Mesendoderm (in vitro differentiated cells): Measurements from ENCODE around the gene RPS19BP1.

Source experiments
- DNase-seq: peaks from one replicate; pipeline ENCODE4 v3.0.0; 2013
- H2AK5ac ChIP-seq: 2 replicates; pipeline ENCODE4 v1.6.1; 2013; ENCODE audit warnings: low read length, inconsistent platforms
- H2BK120ac ChIP-seq: 2 replicates; pipeline ENCODE4 v1.6.1; 2013; ENCODE audit warnings: low read depth, mild to moderate bottlenecking, low read length, moderate library complexity, mixed read lengths
- H2BK15ac ChIP-seq: replicated peaks from 2 replicates; pipeline ENCODE4 v1.6.1; 2013; ENCODE audit warnings: low read depth, mild to moderate bottlenecking, moderate library complexity
- H2BK5ac ChIP-seq: 2 replicates; pipeline ENCODE4 v1.6.1; 2013; ENCODE audit warnings: low read length, inconsistent platforms
- H3K18ac ChIP-seq: 2 replicates; pipeline ENCODE4 v1.6.1; 2013; ENCODE audit warnings: mild to moderate bottlenecking, low read length, mixed read lengths
- H3K23ac ChIP-seq: one replicate; pipeline ENCODE4 v1.6.1; 2013; ENCODE audit warnings: low read length
- H3K27ac ChIP-seq: 2 replicates; pipeline ENCODE4 v1.5.1; 2013; ENCODE audit warnings: low read depth, mild to moderate bottlenecking, inconsistent platforms, low read length, moderate library complexity
- H3K27me3 ChIP-seq: 2 replicates; pipeline ENCODE4 v1.6.1; 2013; ENCODE audit warnings: low read length, control low read depth, mild to moderate bottlenecking, inconsistent platforms; ENCODE audit not compliant: insufficient read depth, poor library complexity
- H3K36me3 ChIP-seq: 2 replicates; pipeline ENCODE4 v1.6.1; 2013; ENCODE audit warnings: low read length, inconsistent platforms; ENCODE audit not compliant: control insufficient read depth, insufficient read depth
- H3K4ac ChIP-seq: one replicate; pipeline ENCODE4 v1.6.1; 2013; ENCODE audit warnings: low read depth, mild to moderate bottlenecking, low read length, moderate library complexity
- H3K4me1 ChIP-seq: 2 replicates; pipeline ENCODE4 v1.6.1; 2013; ENCODE audit warnings: low read depth, low read length, inconsistent platforms; ENCODE audit not compliant: control insufficient read depth
- H3K4me2 ChIP-seq: 2 replicates; pipeline ENCODE4 v1.6.1; 2013; ENCODE audit warnings: low read length
- H3K4me3 ChIP-seq: 2 replicates; pipeline ENCODE4 v1.5.1; 2013; ENCODE audit warnings: mild to moderate bottlenecking, low read length
- H3K56ac ChIP-seq: one replicate; pipeline ENCODE4 v1.6.1; 2013; ENCODE audit warnings: low read length
- H3K79me1 ChIP-seq: 2 replicates; pipeline ENCODE4 v1.6.1; 2013; ENCODE audit warnings: low read length, inconsistent platforms
- H3K79me2 ChIP-seq: 2 replicates; pipeline ENCODE4 v1.6.1; 2013; ENCODE audit warnings: mild to moderate bottlenecking, low read length; ENCODE audit not compliant: control insufficient read depth, insufficient read depth
- H3K9ac ChIP-seq: 2 replicates; pipeline ENCODE4 v1.6.1; 2013; ENCODE audit warnings: low read length, inconsistent platforms
- H4K5ac ChIP-seq: one replicate; pipeline ENCODE4 v1.6.1; 2013; ENCODE audit warnings: low read length
- H4K8ac ChIP-seq: one replicate; pipeline ENCODE4 v1.6.1; 2013; ENCODE audit warnings: low read depth, mild to moderate bottlenecking, control low read depth, low read length, moderate library complexity
- WGBS: extraction: QIAGEN DNeasy Blood & Tissue Kit; methylation state at CpG from one replicate; pipeline ENCODE4 v1.1.7; 2013; ENCODE audit warnings: low lambda C conversion rate, missing lambda C conversion rate; ENCODE audit not compliant: insufficient coverage; ENCODE audit errors: extremely low coverage; 5-methylcytosine and 5-hydroxymethylcytosine counted together

RPS19BP1 gene

GRCh38 chr22:39526736-39527171 lies 5.8 kb downstream of the RPS19BP1 start:
- peak; percentile 44 for DNase-seq
- Histone ChIP-seq H3K18ac (no peak overlapping the region), H3K4me1 (peaks cover 7% of the 10 kb centered on the region), H2BK15ac (no peak overlapping the region), H3K4ac (no peak overlapping the region), H3K23ac (no peak overlapping the region), H3K4me3 (no peak overlapping the region), H3K4me2 (no peak overlapping the region), H2BK5ac (no peak overlapping the region), H3K9ac (no peak overlapping the region), H3K27ac (no peak overlapping the region), H3K27me3 (no peaks in the 10 kb centered on the region), H2BK120ac (no peak overlapping the region), H4K8ac (no peak overlapping the region), H3K56ac (no peak overlapping the region), H2AK5ac (no peak overlapping the region), H3K79me2 (peaks cover 27% of the 10 kb centered on the region), H4K5ac (no peak overlapping the region), H3K36me3 (peaks cover 27% of the 10 kb centered on the region), H3K79me1 (peaks cover 29% of the 10 kb centered on the region)
- no CpG with 5 or more reads among the region's 4 CpGs for WGBS

- Histone ChIP-seq H4K5ac (no peak overlapping the region), H3K18ac (no peak overlapping the region), H3K4me2 (no peak overlapping the region), H3K23ac (no peak overlapping the region), H3K27ac (no peak overlapping the region), H3K79me2 (peaks cover 30% of the 10 kb centered on the region), H4K8ac (no peak overlapping the region), H2BK15ac (no peak overlapping the region), H2BK5ac (no peak overlapping the region), H2AK5ac (no peak overlapping the region), H3K4ac (no peak overlapping the region), H3K56ac (peak overlapping the region; percentile 49), H3K27me3 (no peaks in the 10 kb centered on the region), H3K4me1 (peaks cover 2% of the 10 kb centered on the region), H3K9ac (no peak overlapping the region), H2BK120ac (no peak overlapping the region), H3K36me3 (peaks cover 32% of the 10 kb centered on the region), H3K79me1 (peaks cover 25% of the 10 kb centered on the region), H3K4me3 (no peak overlapping the region)
- DNase-seq, result no peak
- no CpG with 5 or more reads among the region's 4 CpGs for WGBS
Observed at GRCh38 chr22:39525658-39525975, 6.9 kb downstream of the RPS19BP1 start.

GRCh38 chr22:39524753-39525657 lies 7.5 kb downstream of the RPS19BP1 start:
- Histone ChIP-seq H2BK15ac (no peak overlapping the region), H3K9ac (no peak overlapping the region), H3K27ac (no peak overlapping the region), H2AK5ac (no peak overlapping the region), H2BK5ac (no peak overlapping the region), H3K4me2 (no peak overlapping the region), H3K4me1 (peaks cover 2% of the 10 kb centered on the region), H2BK120ac (no peak overlapping the region), H3K23ac (no peak overlapping the region), H3K18ac (no peak overlapping the region), H3K4me3 (no peak overlapping the region), H3K56ac (peak overlapping the region; percentile 49), H3K4ac (no peak overlapping the region), H3K79me2 (peaks cover 32% of the 10 kb centered on the region), H3K79me1 (peaks cover 25% of the 10 kb centered on the region), H4K8ac (no peak overlapping the region), H3K27me3 (no peaks in the 10 kb centered on the region), H4K5ac (no peak overlapping the region), H3K36me3 (peaks cover 32% of the 10 kb centered on the region)
- no peak for DNase-seq
- no CpG with 5 or more reads among the region's 10 CpGs for WGBS

GRCh38 chr22:39524089-39524752 lies 8.3 kb downstream of the RPS19BP1 start:
- Histone ChIP-seq H3K79me2 (peaks cover 32% of the 10 kb centered on the region), H3K56ac (no peak overlapping the region), H3K9ac (no peak overlapping the region), H2BK5ac (no peak overlapping the region), H3K4ac (no peak overlapping the region), H3K79me1 (peaks cover 19% of the 10 kb centered on the region), H3K4me2 (no peak overlapping the region), H3K23ac (no peak overlapping the region), H4K5ac (no peak overlapping the region), H2BK15ac (no peak overlapping the region), H3K27me3 (no peaks in the 10 kb centered on the region), H2AK5ac (no peak overlapping the region), H3K36me3 (peaks cover 32% of the 10 kb centered on the region), H3K18ac (no peak overlapping the region), H3K4me1 (peaks cover 2% of the 10 kb centered on the region), H3K4me3 (no peak overlapping the region), H2BK120ac (no peak overlapping the region), H3K27ac (no peak overlapping the region), H4K8ac (no peak overlapping the region)
- DNase-seq, result no peak
- no CpG with 5 or more reads among the region's 13 CpGs for WGBS

GRCh38 chr22:39522567-39523300 lies 9.8 kb downstream of the RPS19BP1 start:
- no CpG with 5 or more reads among the region's 14 CpGs for WGBS
- no peak overlapping the region for H2AK5ac ChIP-seq

More at GRCh38 chr22:39522567-39523300, 9.8 kb downstream of the RPS19BP1 start:
- no peak for DNase-seq
- Histone ChIP-seq H3K4ac (no peak overlapping the region), H3K4me2 (peak overlapping the region; percentile 96), H4K8ac (no peak overlapping the region), H3K27me3 (no peaks in the 10 kb centered on the region), H3K23ac (no peak overlapping the region), H3K18ac (no peak overlapping the region), H2BK5ac (no peak overlapping the region), H4K5ac (no peak overlapping the region), H3K27ac (no peak overlapping the region), H2BK120ac (no peak overlapping the region), H3K9ac (peak overlapping the region; percentile 70), H3K4me3 (peak overlapping the region; percentile 27), H3K79me1 (peaks cover 13% of the 10 kb centered on the region), H3K79me2 (peaks cover 34% of the 10 kb centered on the region), H3K56ac (peak overlapping the region; percentile 81), H3K4me1 (peaks cover 5% of the 10 kb centered on the region), H3K36me3 (peaks cover 28% of the 10 kb centered on the region), H2BK15ac (no peak overlapping the region)
